Pons (tissue), 1 donor: ENCODE data around the gene PRDX6.
"Not testable (repeated sequence)": the region's sequence is repeated elsewhere in the genome, so short reads cannot be mapped to it uniquely, and the experiment has no call there.

Experiments
- DNase-seq: peaks from one replicate; pipeline ENCODE4 v3.0.0-alpha.2; 2016; ENCODE audit warnings: low spot score

Gene PRDX6

DNA sequence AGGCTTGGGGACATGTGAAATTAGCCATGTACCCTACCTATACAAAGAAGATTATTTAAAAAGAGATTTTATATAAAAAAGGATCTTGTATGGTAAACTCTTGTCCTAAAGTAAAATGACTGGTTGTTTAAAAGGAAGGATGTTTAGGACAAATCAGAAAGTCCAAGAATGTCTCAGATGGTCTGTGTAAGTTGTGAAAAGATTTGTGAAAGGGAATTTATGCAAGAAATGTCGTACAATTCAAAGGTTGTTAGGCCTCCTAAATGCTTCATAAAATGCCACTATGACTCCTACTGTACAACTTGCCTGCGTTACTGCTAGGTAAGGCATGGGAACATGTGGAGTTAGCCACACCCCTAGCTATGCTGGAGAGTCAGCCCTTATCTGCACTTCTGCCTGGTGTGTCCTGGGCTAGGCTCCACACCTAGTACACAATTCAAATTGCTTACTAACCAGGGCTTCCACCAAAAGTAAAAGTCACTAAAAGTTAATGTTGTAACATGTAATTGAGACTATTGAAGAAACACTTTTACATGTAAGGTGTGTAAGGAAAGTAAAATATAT is 19.7 kb downstream of the PRDX6 start:
- DNase-seq, result no peak

DNA sequence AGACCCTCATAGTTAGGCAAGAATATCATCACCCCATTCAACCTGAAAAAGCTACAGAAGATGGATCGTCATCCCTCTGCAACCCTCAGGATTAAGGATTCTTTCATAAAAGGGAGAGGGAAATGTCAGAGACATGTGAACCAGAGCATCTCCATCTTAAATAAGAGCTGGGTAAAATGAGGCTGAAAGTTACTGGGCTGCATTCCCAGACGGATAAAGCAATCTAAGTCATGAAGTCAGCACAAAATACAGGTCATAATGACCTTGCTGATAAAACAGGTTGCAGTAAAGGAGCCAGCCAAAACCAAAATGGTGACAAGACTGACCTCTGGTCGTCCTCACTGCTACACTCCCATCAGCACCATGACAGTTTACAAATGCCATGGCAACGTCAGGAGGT is 22.6 kb downstream of the PRDX6 start:
- no peak for DNase-seq

DNA sequence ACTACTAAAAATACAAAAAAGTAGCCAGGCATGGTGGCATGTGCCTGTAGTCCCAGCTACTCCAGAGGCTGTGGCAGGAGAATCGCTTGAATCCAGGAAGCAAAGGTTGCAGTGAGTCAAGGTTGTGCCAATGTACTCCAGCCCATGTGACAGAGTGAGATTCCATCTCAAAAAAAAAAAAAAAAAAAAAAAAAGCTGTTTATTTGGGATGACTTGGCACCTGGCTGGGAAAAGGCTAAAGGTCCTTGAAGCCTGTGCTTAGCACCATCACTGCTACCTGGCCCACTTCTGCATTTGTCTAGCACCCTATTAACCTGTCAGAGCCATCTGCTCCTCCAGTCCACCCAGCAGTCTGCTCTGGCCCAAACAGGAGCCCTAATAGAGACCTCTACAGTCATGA is 25.0 kb downstream of the PRDX6 start:
- DNase-seq, result no peak

DNA sequence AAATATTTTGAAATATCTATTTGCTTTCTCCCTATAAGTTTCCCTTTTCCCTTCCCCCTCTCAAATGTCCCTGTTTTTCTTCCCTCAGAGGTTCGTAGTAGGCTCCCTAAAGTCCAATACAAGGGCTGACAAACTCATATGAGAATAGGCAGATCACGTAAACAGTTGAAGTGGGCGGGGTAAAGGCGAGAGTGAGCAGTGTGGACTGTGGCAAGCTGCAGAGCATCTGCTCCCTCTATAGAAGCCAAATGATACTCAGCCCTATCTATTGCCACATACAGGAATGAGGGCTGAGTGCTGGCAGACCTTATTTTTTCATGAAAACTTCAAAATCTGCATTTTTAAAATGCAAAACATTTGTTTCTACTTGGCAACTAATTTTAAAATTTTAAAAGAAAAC is 26.3 kb downstream of the PRDX6 start:
- no peak for DNase-seq

DNA sequence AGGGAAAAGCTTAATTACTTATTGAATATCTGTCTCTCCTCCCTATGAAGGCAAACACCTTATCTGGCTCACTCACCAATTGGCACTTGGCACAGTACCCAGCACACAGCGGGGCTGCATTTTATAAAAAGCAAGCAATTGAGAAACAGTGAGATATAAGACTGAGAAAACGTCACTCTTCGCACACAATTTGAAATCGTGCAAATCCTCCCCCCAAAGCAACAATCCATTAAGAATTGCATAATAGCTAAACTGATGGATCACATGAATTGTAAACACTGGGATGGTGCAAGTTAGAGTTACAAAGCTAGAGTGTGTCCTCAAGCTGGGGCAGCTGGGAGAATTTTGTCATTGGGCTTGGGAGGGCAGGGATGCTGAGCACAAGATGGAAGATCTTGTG is 27.1 kb downstream of the PRDX6 start:
- no peak for DNase-seq

DNA sequence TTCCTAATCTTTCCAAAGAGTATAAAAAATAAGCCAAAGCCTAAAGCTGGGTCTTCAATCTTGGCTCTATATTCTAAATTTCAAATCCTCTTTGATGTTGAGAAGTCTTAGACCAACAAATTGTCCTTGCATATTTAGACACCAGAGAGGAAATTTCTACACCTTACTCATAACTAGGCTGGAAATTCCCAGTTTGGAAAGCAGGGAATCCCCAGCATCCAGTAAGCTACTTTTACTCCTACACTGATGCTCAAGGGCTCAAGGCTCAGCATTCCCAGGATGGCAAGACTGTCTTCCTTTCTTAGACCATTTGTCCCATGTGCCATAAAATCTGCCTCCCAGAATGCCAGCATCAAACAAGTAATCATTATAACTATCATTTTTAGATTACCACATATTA is 28.3 kb downstream of the PRDX6 start:
- no peak for DNase-seq

DNA sequence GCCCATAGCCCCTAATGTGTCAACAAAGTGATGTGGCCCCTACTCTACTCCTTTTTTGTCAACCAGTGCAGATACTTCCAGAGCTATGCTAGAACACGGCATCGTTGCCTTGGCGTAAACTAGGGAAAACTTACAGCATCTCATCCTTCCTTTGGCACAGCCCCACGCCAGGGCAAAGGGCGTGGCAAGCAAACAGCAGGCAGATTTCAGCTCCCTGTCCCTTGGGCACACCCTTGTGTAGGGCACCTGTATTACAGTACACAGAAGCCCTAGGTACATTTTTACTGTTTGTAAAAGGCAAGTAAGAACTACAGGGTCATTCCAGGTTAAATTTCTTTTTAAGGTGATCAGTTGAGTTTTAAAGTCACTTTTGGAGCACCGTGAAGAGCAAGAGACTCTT is 29.3 kb downstream of the PRDX6 start:
- no peak for DNase-seq

DNA sequence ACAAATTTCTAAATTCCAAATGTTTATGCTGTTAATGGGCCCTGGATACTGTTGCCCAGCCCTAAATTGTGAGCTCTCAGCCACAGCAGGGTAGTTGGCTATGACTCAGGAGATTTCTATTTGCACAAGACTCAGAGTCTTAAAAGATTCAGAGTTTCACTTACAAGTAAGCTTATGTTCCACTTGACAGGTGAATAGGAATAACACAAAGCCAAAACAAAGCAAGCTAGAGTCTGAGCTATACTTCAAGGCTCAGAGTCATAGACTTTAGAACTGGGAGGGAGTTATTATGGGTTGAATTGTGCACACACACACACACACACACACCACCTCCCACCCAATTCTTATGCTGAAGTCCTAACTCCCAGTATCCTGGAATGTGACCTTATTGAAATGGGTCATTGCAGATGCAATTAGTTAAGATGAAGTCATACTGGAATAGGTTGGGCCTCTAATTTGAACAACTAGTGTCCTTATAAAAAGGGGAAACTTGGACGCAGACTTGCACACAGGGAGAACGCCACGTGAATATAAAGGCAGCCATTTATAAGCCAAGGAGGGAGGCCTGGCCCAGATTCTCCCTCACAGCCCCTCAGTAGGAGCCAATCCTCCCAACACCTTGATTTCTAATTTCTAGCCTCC is 30.2 kb downstream of the PRDX6 start:
- peak; percentile 32 for DNase-seq

DNA sequence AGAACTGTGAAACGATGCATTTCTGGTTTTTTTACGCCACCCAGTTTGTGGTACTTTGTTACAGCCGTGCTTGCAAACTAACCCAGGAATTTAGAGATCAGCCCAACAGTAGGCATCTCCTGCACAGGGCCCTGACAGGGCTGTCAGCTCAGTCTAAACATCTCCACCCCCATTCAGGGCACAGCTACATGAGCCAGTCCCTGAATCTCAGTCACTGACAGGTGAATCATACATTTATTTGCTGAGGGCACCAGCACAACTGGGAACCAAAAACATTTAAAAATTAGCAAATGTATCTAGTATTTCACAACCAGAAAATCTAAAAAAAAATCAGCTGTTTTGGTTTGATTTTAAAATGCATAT is 30.7 kb downstream of the PRDX6 start:
- no peak for DNase-seq

DNA sequence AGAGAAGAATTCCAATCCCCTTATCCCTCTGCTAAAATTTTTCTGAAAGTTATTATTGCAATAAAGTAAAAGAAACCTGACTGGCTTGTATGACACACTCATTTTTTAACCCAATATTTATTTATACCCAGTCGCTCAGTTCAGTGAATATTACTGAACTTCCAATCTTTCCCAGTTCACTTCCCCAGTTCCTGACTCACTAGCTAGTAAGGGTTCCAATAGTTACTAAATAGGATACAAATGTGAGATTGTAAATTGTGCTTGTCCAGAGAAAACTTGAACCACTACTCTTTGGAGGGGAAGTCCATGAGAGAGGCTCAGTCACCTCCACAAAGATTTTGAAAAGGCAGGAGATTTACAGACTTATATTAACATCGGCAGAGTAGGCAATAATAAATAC is 31.4 kb downstream of the PRDX6 start:
- DNase-seq, result no peak

DNA sequence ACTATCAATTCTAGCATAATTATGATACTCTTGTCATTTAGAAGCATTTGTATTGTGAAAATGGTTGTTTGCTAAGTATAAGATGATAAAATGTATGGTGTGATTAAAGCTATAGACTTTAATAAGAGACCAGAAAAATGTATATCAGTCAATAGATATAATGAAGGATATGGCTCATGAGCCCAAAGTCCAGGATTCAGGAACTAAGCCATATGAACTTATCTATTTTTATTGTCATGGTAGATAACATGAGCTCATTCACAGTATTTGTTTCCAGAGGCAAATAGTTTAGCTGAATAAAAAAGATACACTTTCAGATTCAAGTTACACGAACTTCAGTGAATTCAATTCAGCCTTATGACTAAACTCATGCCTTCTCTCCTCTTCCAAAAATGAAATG is 32.7 kb downstream of the PRDX6 start:
- no peak for DNase-seq

DNA sequence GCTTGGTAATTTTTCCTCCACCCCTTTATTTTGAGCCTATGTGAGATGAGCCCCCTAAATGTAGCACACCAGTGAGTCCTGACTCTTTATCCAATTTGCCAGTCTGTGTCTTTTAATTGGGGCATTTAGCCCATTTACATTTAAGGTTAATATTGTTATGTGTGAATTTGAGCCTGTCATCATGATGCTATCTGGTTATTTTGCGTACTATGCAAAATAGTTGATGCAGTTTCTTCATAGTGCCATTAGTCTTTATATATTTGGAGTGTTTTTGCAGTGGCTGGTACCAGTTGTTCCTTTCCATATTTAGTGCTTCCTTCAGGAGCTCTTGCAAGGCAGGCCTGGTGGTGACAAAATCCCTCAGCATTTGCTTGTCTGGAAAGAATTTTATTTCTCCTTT is 37.4 kb downstream of the PRDX6 start:
- not testable (repeated sequence) for DNase-seq

DNA sequence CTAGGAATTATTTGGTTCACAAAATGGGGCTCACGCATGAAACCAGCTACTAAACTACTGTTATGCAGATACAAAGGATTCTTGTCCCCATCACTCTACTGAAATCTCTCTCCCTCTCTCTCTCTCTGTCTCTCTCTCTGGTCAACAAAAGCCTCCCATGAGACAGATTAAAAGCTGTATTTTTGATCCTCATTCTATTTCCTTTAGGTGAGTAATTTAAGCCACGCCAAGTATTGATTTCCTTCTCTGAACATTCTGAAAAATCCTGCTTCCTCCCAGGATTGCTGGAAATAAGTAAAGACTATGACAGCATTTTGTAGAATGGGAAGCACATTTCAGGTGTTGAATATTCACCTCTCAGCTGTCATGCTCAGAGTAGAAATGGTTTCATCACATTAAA is 43.7 kb downstream of the PRDX6 start:
- DNase-seq, result no peak

DNA sequence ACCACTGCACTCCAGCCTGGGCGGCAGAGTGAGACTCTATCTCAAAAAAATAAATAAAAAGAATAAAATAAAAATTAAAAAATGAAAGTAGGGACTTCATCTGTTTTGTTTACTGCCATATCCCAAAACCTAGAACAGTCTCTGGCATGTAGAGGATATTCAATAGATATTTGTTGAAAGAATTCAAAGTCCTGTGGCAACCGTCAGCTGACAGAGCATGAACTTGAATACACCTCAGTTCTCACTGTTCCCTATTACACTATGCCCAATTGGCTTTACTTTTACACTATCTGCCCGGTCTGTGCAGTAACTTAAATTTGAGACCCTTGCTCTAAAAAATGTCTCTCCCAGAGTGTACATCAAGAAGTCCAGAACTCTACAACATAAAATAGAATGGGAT is 46.2 kb downstream of the PRDX6 start:
- no peak for DNase-seq

DNA sequence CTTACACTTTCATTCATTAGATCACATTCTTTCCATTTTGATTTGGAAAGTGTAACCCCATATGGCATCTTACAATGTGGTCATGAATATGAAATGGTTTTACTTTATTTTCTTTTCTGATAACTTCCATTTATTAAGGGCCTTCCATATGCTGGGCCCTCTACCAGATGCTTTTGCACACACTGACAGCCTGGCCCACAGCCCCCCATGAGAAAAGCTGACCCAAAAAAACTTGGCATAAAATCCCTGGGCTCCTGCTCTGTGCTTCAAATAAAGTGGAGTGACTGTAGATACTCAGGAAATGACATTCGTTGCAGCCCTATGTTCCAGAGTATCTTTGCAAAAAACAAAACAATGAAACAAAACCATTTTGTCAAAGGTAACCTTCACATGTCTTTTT is 48.8 kb downstream of the PRDX6 start:
- DNase-seq, result no peak

DNA sequence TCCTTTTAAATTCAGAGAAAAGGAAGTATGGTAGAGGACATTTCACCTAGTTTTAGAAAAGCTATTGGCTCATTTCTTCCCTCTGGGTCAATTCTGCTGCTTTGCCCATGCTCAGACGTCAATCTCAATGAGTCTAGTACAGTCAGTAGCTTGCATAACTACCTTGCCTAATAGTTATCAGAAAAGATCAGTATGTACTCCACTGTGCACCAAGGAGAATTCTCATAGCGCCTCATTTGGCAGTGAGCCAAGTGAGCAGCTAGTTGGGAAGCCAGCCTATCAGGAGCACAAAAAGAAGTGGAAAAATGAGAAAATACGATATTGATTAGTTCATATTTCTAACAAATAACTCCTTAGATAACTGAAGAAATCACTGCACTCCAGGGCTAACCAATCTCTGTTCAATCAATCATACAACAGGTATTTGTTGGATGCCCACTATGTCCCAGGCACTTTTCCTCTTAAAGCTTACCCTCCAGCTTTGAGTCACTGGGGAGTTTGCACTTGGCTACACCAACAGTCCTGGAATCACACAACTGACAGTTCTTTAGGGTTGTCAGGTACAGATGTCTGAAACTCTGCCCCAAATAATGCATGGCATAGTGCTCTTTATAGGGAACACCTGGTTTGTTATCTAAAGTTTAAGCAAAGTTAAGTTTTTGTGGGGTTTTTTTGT is 50.2 kb downstream of the PRDX6 start:
- no peak for DNase-seq

DNA sequence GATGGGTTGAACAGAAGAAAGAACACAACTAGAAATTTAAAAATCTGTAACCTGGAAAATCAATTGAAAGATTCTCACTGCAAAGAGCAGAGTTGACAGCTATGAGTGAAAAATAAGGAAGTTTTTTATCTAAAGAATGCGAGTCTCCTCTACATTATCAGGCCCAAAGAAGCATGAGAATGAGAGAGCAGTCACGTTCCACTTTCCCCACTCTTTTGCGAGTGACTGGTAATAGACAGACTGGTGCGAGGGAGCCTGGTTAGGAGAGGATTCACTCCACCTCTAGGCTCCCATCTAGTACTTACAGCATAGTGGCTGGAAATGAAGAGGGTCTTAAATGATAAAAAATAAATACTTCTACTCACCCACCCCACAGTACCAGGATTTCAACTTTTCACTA is 52.0 kb downstream of the PRDX6 start:
- DNase-seq, result no peak

DNA sequence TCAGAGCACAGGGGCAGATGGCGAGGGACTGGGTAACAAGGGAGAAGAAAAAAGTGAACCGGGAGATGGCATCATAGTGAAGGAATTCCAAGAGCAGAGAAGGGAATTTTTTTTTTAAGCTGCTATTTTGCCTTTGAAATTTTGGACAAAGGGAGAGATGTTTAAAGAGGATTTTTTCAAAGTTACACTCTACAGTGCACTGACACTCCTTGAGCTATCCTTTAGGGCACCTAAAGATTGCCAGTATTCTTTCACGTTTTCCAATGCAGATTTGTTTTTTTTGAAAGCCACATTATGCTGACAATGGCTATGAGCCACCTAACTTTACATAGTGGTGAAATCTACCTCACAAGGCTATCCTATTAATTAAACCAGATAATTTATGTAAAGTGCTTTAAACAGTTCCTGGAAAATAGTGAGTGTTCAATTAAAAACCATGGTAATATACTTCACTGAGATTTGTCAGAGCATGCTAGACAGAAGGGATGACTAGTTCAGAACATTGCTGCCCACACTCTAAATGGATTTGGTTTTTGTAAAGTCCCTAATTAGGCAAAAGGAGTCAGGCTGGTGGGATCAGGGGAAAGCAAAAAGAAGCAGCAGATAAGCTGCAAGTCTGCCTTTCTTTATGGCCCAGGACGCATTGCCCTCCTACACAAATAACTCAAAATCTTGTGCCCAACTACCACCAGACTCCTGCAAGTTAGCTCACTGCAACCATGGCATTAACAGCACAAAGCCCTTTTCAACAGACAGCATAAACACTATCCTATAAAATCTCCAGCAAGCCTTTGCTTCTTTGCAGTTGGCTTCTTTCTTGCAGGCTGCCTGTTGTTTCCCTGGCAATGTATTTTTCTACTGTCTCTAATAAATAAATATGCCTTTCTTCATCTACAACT is 53.9 kb downstream of the PRDX6 start:
- no peak for DNase-seq

DNA sequence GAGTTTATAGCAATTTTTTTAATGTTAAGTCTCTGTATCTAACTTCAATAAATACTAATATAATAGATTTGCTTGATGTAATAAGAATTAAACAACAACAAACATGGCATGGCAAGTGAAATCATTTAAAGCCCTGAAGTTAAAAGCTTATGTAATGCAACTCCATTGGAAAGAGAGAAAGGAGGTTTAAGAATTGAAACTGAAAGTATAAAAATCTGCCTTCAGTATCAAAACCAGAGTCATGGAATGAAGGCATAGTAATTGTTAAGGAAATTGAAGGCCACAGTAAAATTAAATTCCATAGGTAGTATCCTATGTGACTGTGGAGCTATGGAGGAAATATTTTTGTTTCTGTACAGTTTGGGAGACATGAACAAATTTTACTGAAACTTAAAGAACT is 55.1 kb downstream of the PRDX6 start:
- DNase-seq, result no peak

DNA sequence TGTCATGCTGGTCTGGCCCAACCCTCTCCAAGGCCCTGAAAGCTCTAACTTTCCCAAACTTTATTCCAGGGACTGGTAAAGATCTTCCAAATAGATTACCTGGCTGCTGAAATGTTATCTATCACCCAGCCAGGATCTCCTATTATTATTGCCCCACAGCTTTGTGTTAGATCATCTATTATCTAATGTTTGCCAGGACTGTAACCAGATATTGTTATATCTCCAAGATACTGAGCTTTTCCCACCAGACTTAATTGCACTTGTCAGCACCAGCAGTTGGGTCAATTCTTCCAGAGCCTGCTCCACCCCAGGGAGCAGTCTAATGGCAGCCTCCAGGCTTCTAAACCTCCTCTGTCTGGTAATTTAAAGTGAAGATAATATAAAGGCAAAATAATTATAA is 59.1 kb downstream of the PRDX6 start:
- no peak for DNase-seq
